Measurements from ENCODE around the gene NMNAT2. TPM values are rescaled to one million over a fixed set of nuclear protein-coding genes. Genes with fewer than 3 reads are reported as not detected.

NMNAT2 gene
- total and polyA plus RNA-seq, 2 of the 13 experiments (the other 11 are each of a cell fraction or from before 2014, with no cell fraction given): not detected

GRCh38 chr1:183431840-183432547 is 13.8 kb upstream of the NMNAT2 start:
- Histone ChIP-seq H3K4me3 (replicated peaks in 1 of 3; ENCODE audit: insufficient read depth in 1 of 3, low read depth in 2 of 3, low read length in 3 of 3) (no peak overlapping the region), H3K9me3 (ENCODE audit: low read length) (no peaks in the 10 kb centered on the region), H2AFZ (ENCODE audit: low read length) (no peak overlapping the region), H3K27ac (ENCODE audit: extremely low read length, insufficient read depth, low read length) (no peak overlapping the region), H3K4me2 (ENCODE audit: low read depth, low read length) (no peak overlapping the region), H4K20me1 (ENCODE audit: insufficient read depth, low read length) (no peaks in the 10 kb centered on the region), H3K9ac (ENCODE audit: insufficient read depth, low read depth, low read length) (no peak overlapping the region), H3K4me1 (ENCODE audit: insufficient read depth, low read length) (no peaks in the 10 kb centered on the region), H3K79me2 (ENCODE audit: insufficient read depth, low read length) (no peaks in the 10 kb centered on the region), H3K27me3 (ENCODE audit: control insufficient read depth in 1 of 2, insufficient read depth in 2 of 2, low read length in 2 of 2) (no peaks in the 10 kb centered on the region; a peak in 1 of 5 replicates), H3K36me3 (replicated peaks in 1 of 2; ENCODE audit: control insufficient read depth in 1 of 2, insufficient read depth in 2 of 2, low read length in 2 of 2) (no peaks in the 10 kb centered on the region)
- DNase-seq (ENCODE audit: low spot score) (no peak), ATAC-seq (no peak), FAIRE-seq (no peak)
- intact Hi-C loops (cut with micrococcal nuclease; ENCODE audit: unreplicated experiment): no loop called here
- POLR2A ChIA-PET: no interaction called here
- 12% methylated on average over 4 of the region's 4 CpGs for WGBS (ENCODE audit: low lambda C conversion rate)
- CTCF ChIA-PET (ENCODE audit: low intra/inter-chr PET ratio, low total read pairs): no interaction called here
- no TSS peak for BruUV-seq (replicated peaks)
- in situ Hi-C loops (cut with HindIII; ENCODE audit: extremely low pct_ligation_motif_present, low pct_unique_long_range_greater_than_20kb): no loop called here
- TF ChIP-seq TIGD3 (CRISPR knock-in tag; IDR thresholded peaks at IDR 0.05; ENCODE audit: borderline replicate concordance) (no peak), ZNF703 (CRISPR knock-in tag; IDR thresholded peaks at IDR 0.05; ENCODE audit: borderline replicate concordance) (no peak), ZNF143 (CRISPR knock-in tag; IDR thresholded peaks at IDR 0.05) (no peak), REPIN1 (CRISPR knock-in tag; IDR thresholded peaks at IDR 0.05; ENCODE audit: borderline replicate concordance, low read depth) (no peak), ATF7 (IDR thresholded peaks at IDR 0.05) (no peak), ATF7 (CRISPR knock-in tag; IDR thresholded peaks at IDR 0.05) (no peak), ZBTB40 (IDR thresholded peaks at IDR 0.05) (no peak), ZBTB40 (CRISPR knock-in tag; IDR thresholded peaks at IDR 0.05) (no peak), STAT5B (CRISPR knock-in tag; IDR thresholded peaks at IDR 0.05) (no peak), SSRP1 (CRISPR knock-in tag; IDR thresholded peaks at IDR 0.05) (no peak), ZSCAN12 (CRISPR knock-in tag; IDR thresholded peaks at IDR 0.05) (no peak)

Measured in HepG2 (cell line).